ENCODE data around the gene ORM1.
A peak's percentile ranks its signal among the peaks of the same experiment; 100 is the strongest.

The ORM1 gene

GRCh38 chr9:114367772-114368569 lies 45.1 kb downstream of the ORM1 start:
- DNase-seq = no peak

- no peak for DNase-seq
Observed at GRCh38 chr9:114369216-114370130, 46.6 kb downstream of the ORM1 start.

- DNase-seq = no peak
Observed at GRCh38 chr9:114370251-114370967, 47.5 kb downstream of the ORM1 start.

- no peak for DNase-seq
Observed at GRCh38 chr9:114370968-114371320, 48.0 kb downstream of the ORM1 start.

- DNase-seq = no peak
Observed at GRCh38 chr9:114371343-114371944, 48.5 kb downstream of the ORM1 start.

GRCh38 chr9:114371973-114372917 lies 49.3 kb downstream of the ORM1 start:
- peak; percentile 64 for DNase-seq

- DNase-seq = no peak
Observed at GRCh38 chr9:114372921-114373448, 50.1 kb downstream of the ORM1 start.

- DNase-seq = no peak
Observed at GRCh38 chr9:114373960-114374730, 51.2 kb downstream of the ORM1 start.

- no peak for DNase-seq
Observed at GRCh38 chr9:114374936-114375335, 52.0 kb downstream of the ORM1 start.

GRCh38 chr9:114375386-114376175 lies 52.7 kb downstream of the ORM1 start:
- DNase-seq = no peak

Data from fibroblast of skin of right biceps (primary cell).